GM21526 (cell line): ENCODE data around the gene INHBE.
"Not testable (repeated sequence)": the region's sequence is repeated elsewhere in the genome, so short reads cannot be mapped to it uniquely, and the experiment has no call there.

Source experiments
- ATAC-seq: cut with Tn5 transposase; IDR thresholded peaks from one replicate; pipeline ENCODE4 v1.9.1; 2021; ENCODE audit warnings: moderate library complexity; ENCODE audit not compliant: unreplicated experiment, low FRiP score

Gene INHBE

GRCh38 chr12:57491393-57492280 is 36.5 kb downstream of the INHBE start:
- no peak for ATAC-seq

- ATAC-seq, result not testable (repeated sequence)
These were observed 40.1 kb downstream of the INHBE start for GRCh38 chr12:57495051-57495701.

GRCh38 chr12:57496822-57497221 is 41.7 kb downstream of the INHBE start:
- no peak for ATAC-seq

DNA sequence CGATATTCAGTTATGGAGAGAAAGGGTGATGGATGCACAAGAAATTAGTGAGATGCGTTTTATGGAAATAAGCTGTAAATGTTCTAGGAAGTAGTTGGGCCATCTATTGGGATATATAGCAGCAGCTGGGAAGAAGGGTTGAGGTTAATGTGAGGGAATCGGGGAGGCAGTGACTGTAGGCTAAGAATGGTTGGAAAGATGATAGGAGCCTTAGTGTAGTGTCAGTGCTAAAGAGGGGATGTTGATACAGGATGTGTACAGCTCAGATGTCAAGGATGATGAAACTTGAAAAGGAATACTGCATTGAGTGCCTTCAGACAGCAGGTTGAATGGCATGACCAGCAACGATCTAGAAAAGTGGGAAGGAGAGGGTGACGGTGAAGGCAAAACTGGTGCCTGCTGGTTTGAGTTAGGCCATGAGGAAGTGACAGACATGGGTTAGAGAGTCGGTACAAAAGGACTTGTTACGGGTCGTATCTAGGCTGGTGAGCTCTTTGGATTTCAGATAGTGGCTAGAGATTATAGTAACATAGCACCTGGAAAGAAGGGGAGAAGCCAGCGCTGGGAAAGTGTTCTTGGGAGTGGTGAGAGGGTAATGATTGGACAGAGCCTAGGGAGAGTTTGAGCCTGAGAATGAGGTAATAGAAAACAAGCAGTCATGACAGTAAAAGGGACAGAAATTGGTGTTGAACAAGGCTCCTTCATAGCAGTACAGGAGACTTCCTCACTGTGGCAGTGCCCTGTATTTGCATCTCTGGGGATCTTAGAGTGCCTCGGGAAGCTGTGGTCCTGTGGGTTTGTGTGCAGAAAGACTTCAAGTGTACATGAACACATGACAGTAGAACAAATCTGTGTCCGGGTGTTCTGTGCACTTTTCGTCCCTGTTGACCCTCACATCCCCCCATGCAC is 42.4 kb downstream of the INHBE start:
- ATAC-seq, result no peak

DNA sequence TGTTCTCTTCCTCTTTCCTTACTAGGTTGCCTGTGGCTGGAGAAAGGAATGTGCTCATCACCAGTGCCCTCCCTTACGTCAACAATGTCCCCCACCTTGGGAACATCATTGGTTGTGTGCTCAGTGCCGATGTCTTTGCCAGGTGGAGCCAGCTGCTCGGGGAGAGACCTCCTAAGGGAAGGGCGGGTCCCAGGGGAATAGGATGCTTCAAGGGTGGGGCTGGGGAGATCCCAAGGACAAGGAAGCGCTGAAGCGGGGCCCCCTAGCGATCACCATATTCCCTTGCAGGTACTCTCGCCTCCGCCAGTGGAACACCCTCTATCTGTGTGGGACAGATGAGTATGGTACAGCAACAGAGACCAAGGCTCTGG is 43.0 kb downstream of the INHBE start:
- no peak for ATAC-seq

DNA sequence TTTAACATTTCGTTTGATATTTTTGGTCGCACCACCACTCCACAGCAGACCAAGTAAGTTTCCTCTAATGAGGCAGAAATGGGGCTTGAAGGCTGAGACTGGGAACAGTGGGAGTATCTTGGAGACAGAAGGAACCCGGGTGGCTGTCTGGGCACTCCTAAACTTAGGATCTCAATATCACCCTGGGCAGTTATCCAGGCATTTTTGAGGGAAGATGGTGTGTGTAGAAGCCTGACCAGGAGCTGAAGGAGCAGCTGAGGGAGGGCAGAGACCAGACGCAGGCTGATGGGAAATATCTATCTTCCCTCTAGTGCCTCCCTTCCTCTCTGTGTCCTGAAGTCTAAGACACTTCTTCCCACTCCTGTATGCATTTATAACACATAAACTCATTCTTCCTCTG is 43.5 kb downstream of the INHBE start:
- no peak for ATAC-seq

- ATAC-seq, result no peak
These were observed 45.1 kb downstream of the INHBE start for GRCh38 chr12:57500213-57500612.

GRCh38 chr12:57502311-57502969 is 47.3 kb downstream of the INHBE start:
- not testable (repeated sequence) for ATAC-seq

GRCh38 chr12:57506541-57506940 is 51.4 kb downstream of the INHBE start:
- not testable (repeated sequence) for ATAC-seq
